Heart left ventricle (tissue), 16 donors: ENCODE data around the gene SCG5. TPM values are rescaled to one million over a fixed set of nuclear protein-coding genes. Genes with fewer than 3 reads are reported as not detected.

Experiments
- ATAC-seq, 4 donors: fragments of 200-7000 bp; cut with Tn5 transposase; one replicate each; pipeline ENCODE4 v1.9.1; 2020 to 2022; ENCODE audit warnings: moderate library complexity in 4 of 4, mild to moderate bottlenecking in 3 of 4, moderate number of reproducible peaks in 1 of 4
- DNase-seq, 5 donors: peaks; one replicate each; pipeline ENCODE4 v3.0.0-alpha.2; 2020
- H3K27ac ChIP-seq, 12 donors: fragments of 200-600 bp; sonication (generic) in 4 of 12; one replicate each; pipeline versions ENCODE4 v1.5.0 to v1.8.0; 2016 to 2022; ENCODE audit warnings: mild to moderate bottlenecking in 2 of 12
- H3K27me3 ChIP-seq, 9 donors: fragments of 200-600 bp; sonication (generic) in 2 of 9; one replicate each; pipeline versions ENCODE4 v1.5.1 to v1.8.0; 2016 to 2022; ENCODE audit warnings: mild to moderate bottlenecking in 3 of 9
- H3K36me3 ChIP-seq, 9 donors: fragments of 200-600 bp; sonication (generic) in 2 of 9; one replicate each; pipeline versions ENCODE4 v1.5.0 to v1.8.0; 2018 to 2022; ENCODE audit warnings: mild to moderate bottlenecking in 2 of 9
- H3K4me1 ChIP-seq, 12 donors: fragments of 200-600 bp; sonication (generic) in 4 of 12; one replicate each; pipeline versions ENCODE4 v1.5.0 to v1.8.0; 2016 to 2022; ENCODE audit warnings: mild to moderate bottlenecking in 3 of 12
- H3K4me3 ChIP-seq, 12 donors: fragments of 200-600 bp; sonication (generic) in 4 of 12; one replicate each; pipeline versions ENCODE4 v1.5.0 to v1.8.0; 2017 to 2022; ENCODE audit warnings: mild to moderate bottlenecking in 9 of 12, moderate library complexity in 4 of 12
- H3K9me3 ChIP-seq, 12 donors: fragments of 200-600 bp; sonication (generic) in 4 of 12; one replicate each; pipeline versions ENCODE4 v1.5.0 to v1.8.0; 2016 to 2022; ENCODE audit warnings: mild to moderate bottlenecking in 1 of 12
- POLR2A ChIP-seq, 2 donors: fragments of 450-650 bp; IDR thresholded peaks; one replicate each; pipeline ENCODE4 v1.6.1; 2017; ENCODE audit warnings: antibody characterized with exemption in 2 of 2, mild to moderate bottlenecking in 2 of 2, moderate library complexity in 2 of 2
- whole genome bisulfite sequencing, 4 donors: extraction: QIAGEN DNeasy Blood & Tissue Kit in 2 of 4; methylation state at CpG; one replicate each; pipeline versions ENCODE4 v1.1.5 to v1.1.7; 2013 to 2018; 5-methylcytosine and 5-hydroxymethylcytosine counted together
- intact Hi-C, 10 donors: fragments of 100-400 bp; cut with DNase I; formaldehyde crosslinking; loops; one replicate each; pipeline versions ENCODE4 v1.11.1 to v1.14.2; 2022
- polyA plus RNA-seq, 2 donors: library from polyadenylated mRNA; stranded (reverse); fragments of 200-250 nt; gene quantifications; one replicate each; pipeline ENCODE4 v1.2.3, GENCODE V29; 2013
- total RNA-seq, 9 donors: library from RNA; depleted of rRNA in 2 of 9; stranded (reverse); fragments of >200 nt in 2 of 9; fragmentation: NEBNext Ultra II Directional in 3 of 9; extraction: Animal tissue kit (Norgen Biotek cat#: 25700) in 3 of 9; gene quantifications; one replicate each; pipeline versions ENCODE4 v1.1.0 to v1.2.4, GENCODE V29; 2016 to 2023
- TF ChIP-seq, protein P1 (sequence below), 12 donors: fragments of 200-600 bp; sonication (generic) in 4 of 12; IDR thresholded peaks; one replicate each; pipeline versions ENCODE4 v1.5.0 to v1.8.0; 2018 to 2022; ENCODE audit warnings: antibody characterized with exemption in 12 of 12, mild to moderate bottlenecking in 5 of 12
- donor health status: ischemic (EF 13 %, LVEDD 7.1; RV severe dilation, severe dysfunction).
- donor health status: healthy with polysubstance abuse.
- donor health status: DM: no; HTN: yes; CAD: no.
- donor health status: DM: no; HTN: no; CAD: no.
- donor health status: ischemic (EF 25% LVEDD 6.9; RV normal size, moderate dysfunction).
- donor health status: ischemic (EF 25% LVEDD 5.7; RV mildly dilated, moderate dysfunction).
- donor health status: healthy.
- donor health status: DM: yes; HTN: yes; CAD: no.
- donor health status: ischemic (EF 35%, LVEDD 5.7; RV mildly dilated, moderate dysfunction).
- donor health status: nonischemic (EF 11% LVEDD 7.7; RV severe dilation, severe dysfunction).
- donor health status: DM: yes; HTN: yes; CAD: no.
- donor health status: PGD.
- donor health status: ischemic (EF 29% LVEDD 5.4; RV normal size, mild dysfunction).
- donor health status: nonischemic (EF 23%, LVEDD 6.1; RV moderate dilation, normal function).

SCG5 gene
- total and polyA plus RNA-seq, 11 donors: 0.54 to 5.3 (median 0.84) TPM; not detected in 7

DNA sequence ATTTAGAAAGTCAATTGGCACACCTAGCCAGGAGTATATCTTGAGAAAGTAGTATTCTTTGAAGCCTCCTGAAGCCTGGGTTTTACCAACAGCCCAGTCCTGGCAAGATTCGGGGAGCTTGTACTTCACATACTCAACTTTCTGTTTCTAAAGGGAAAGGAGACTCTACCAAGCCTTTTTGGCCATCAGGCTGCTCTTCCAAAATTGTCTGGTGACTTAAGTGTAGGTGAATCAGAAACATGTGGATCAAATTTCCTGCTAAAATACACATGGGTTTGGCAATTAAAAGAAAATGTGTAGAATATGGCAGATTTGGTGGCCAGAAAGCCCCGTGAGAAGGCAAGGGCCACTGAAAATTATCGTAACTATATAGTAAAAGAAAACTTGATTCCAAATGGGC, 60.4 kb downstream of the SCG5 start:
- no peak overlapping the region for H3K4me3 ChIP-seq
- H3K4me1 ChIP-seq: no peaks in the 10 kb centered on the region
- intact Hi-C loops: no loop called here
- TF ChIP-seq POLR2A (IDR thresholded peaks at IDR 0.05): no peak
- peaks cover 0 to 19% (median 0%) of the 10 kb centered on the region in 9 donors for H3K27me3 ChIP-seq
- WGBS, 4 donors: 54 to 60% (median 57%) methylated on average over 3 of the region's 3 CpGs
- ATAC-seq (no peak), DNase-seq (no peak)
- H3K27ac ChIP-seq: no peak overlapping the region
- H3K9me3 ChIP-seq: no peaks in the 10 kb centered on the region
- H3K36me3 ChIP-seq: no peaks in the 10 kb centered on the region

- Histone ChIP-seq H3K27ac (no peak overlapping the region), H3K36me3 (no peaks in the 10 kb centered on the region), H3K9me3 (no peaks in the 10 kb centered on the region), H3K4me1 (no peaks in the 10 kb centered on the region), H3K4me3 (no peak overlapping the region), H3K27me3 (peaks cover 0 to 36% (median 0%) of the 10 kb centered on the region in 9 donors)
- DNase-seq (no peak), ATAC-seq (no peak)
- 41 to 55% (median 51%) methylated on average over 8 of the region's 8 CpGs for WGBS, 4 donors
- TF ChIP-seq, protein P1, sequence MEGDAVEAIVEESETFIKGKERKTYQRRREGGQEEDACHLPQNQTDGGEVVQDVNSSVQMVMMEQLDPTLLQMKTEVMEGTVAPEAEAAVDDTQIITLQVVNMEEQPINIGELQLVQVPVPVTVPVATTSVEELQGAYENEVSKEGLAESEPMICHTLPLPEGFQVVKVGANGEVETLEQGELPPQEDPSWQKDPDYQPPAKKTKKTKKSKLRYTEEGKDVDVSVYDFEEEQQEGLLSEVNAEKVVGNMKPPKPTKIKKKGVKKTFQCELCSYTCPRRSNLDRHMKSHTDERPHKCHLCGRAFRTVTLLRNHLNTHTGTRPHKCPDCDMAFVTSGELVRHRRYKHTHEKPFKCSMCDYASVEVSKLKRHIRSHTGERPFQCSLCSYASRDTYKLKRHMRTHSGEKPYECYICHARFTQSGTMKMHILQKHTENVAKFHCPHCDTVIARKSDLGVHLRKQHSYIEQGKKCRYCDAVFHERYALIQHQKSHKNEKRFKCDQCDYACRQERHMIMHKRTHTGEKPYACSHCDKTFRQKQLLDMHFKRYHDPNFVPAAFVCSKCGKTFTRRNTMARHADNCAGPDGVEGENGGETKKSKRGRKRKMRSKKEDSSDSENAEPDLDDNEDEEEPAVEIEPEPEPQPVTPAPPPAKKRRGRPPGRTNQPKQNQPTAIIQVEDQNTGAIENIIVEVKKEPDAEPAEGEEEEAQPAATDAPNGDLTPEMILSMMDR (IDR thresholded peaks at IDR 0.05): no peak
- no peak for TF ChIP-seq POLR2A (IDR thresholded peaks at IDR 0.05)
- intact Hi-C loops: no loop called here
Observed at GRCh38 chr15:32704395-32704981, 63.0 kb downstream of the SCG5 start.

GRCh38 chr15:32705446-32705845, 63.9 kb downstream of the SCG5 start:
- DNase-seq (no peak), ATAC-seq (no peak)
- no peak overlapping the region for H3K4me3 ChIP-seq
- no peaks in the 10 kb centered on the region for H3K4me1 ChIP-seq
- 81 to 88% (median 87%) methylated on average over 2 of the region's 2 CpGs for WGBS, 4 donors
- no peaks in the 10 kb centered on the region for H3K9me3 ChIP-seq
- TF ChIP-seq, protein P1 (IDR thresholded peaks at IDR 0.05): no peak
- TF ChIP-seq POLR2A (IDR thresholded peaks at IDR 0.05): no peak
- intact Hi-C loops: no loop called here
- H3K36me3 ChIP-seq: no peaks in the 10 kb centered on the region
- H3K27ac ChIP-seq: no peak overlapping the region
- H3K27me3 ChIP-seq: peaks cover 0 to 36% (median 0%) of the 10 kb centered on the region in 9 donors

DNA sequence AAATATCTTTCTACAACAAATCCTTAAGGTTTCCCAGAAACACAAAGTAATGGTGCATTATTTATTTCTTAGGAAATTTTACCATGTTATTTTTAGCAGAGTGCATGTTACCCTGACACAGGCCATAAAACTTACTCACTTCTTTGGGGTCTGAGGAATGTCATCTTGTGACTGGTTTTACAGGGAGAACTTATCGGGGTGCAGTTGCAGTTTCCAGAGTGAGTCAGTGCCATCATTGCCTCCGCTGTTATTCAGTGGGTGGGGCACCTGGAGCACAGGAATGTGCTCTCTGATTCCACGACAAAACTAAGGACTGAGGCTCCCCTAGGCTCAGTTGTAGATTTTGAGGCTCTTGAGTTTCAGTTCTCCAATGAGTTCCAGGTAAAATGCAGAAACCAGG, 65.2 kb downstream of the SCG5 start:
- no peak overlapping the region for H3K27ac ChIP-seq
- ATAC-seq: no peak
- no peaks in the 10 kb centered on the region for H3K36me3 ChIP-seq
- peaks cover 0 to 40% (median 0%) of the 10 kb centered on the region in 9 donors for H3K27me3 ChIP-seq
- WGBS, 4 donors: 62 to 80% (median 74%) methylated on average over 3 of the region's 3 CpGs
- intact Hi-C loops: no loop called here
- H3K4me3 ChIP-seq: no peak overlapping the region
- no peaks in the 10 kb centered on the region for H3K4me1 ChIP-seq
- DNase-seq: no peak
- no peaks in the 10 kb centered on the region for H3K9me3 ChIP-seq
- no peak for TF ChIP-seq POLR2A (IDR thresholded peaks at IDR 0.05)
- TF ChIP-seq, protein P1 (IDR thresholded peaks at IDR 0.05): no peak

- intact Hi-C loops: no loop called here
- H3K4me1 ChIP-seq: no peaks in the 10 kb centered on the region
- no peaks in the 10 kb centered on the region for H3K36me3 ChIP-seq
- 61 to 73% (median 66%) methylated on average over 6 of the region's 6 CpGs for WGBS, 4 donors
- no peak for ATAC-seq
- H3K4me3 ChIP-seq: no peak overlapping the region
- H3K27me3 ChIP-seq: peaks cover 0 to 44% (median 0%) of the 10 kb centered on the region in 9 donors
- no peaks in the 10 kb centered on the region for H3K9me3 ChIP-seq
- no peak overlapping the region for H3K27ac ChIP-seq
- no peak for DNase-seq
- TF ChIP-seq, protein P1 (IDR thresholded peaks at IDR 0.05): no peak
- no peak for TF ChIP-seq POLR2A (IDR thresholded peaks at IDR 0.05)
Observed at GRCh38 chr15:32707436-32707835, 65.9 kb downstream of the SCG5 start.
